HepG2 (cell line): ENCODE results near the gene RAB39B. TPM values are rescaled to one million over a fixed set of nuclear protein-coding genes. Genes with fewer than 3 reads are reported as not detected.

Experiments
- ADNP ChIP-seq: sonication (generic); formaldehyde crosslinking; IDR thresholded peaks from 2 replicates; pipeline ENCODE4 v1.4.0; 2020; ENCODE audit warnings: missing genetic modification reagents
- FOXP1 ChIP-seq, 2 experiments: fragments of 450-650 bp in 1 of 2; IDR thresholded peaks; 2 replicates each; pipeline ENCODE4 v1.6.1; 2017 to 2018; ENCODE audit warnings: antibody characterized with exemption in 1 of 2
- GFI1 ChIP-seq: sonication (generic); formaldehyde crosslinking; IDR thresholded peaks from 2 replicates; pipeline ENCODE4 v1.5.0; 2020; ENCODE audit warnings: missing genetic modification reagents, mild to moderate bottlenecking, borderline replicate concordance
- KDM4B ChIP-seq: sonication (generic); formaldehyde crosslinking; IDR thresholded peaks from 2 replicates; pipeline ENCODE4 v1.4.0; 2020; ENCODE audit warnings: missing genetic modification reagents
- KMT2A ChIP-seq: sonication (generic); formaldehyde crosslinking; IDR thresholded peaks from 2 replicates; pipeline ENCODE4 v1.4.0; 2020; ENCODE audit warnings: missing genetic modification reagents
- KMT2B ChIP-seq: IDR thresholded peaks from 2 replicates; pipeline ENCODE4 v1.6.1; 2016; ENCODE audit warnings: missing genetic modification reagents, missing compliant biosample characterization
- MED1 ChIP-seq: sonication (generic); formaldehyde crosslinking; IDR thresholded peaks from 2 replicates; pipeline ENCODE4 v1.4.0; 2020; ENCODE audit warnings: missing genetic modification reagents
- RERE ChIP-seq: IDR thresholded peaks from 2 replicates; pipeline ENCODE4 v1.6.1; 2016; ENCODE audit warnings: low read depth, missing genetic modification reagents, missing compliant biosample characterization
- SRSF9 ChIP-seq: fragments of 200-400 bp; formaldehyde crosslinking; IDR thresholded peaks from 2 replicates; pipeline ENCODE4 v1.6.1; 2018; ENCODE audit warnings: borderline replicate concordance, mild to moderate bottlenecking, low read depth, low read length; ENCODE audit not compliant: insufficient read depth, poor library complexity, severe bottlenecking
- TAF15 ChIP-seq: fragments of 200-400 bp; formaldehyde crosslinking; IDR thresholded peaks from one replicate; pipeline ENCODE4 v1.6.1; 2018; ENCODE audit warnings: mild to moderate bottlenecking, low read depth, low read length; ENCODE audit not compliant: poor library complexity, severe bottlenecking
- THAP7 ChIP-seq: sonication (generic); formaldehyde crosslinking; IDR thresholded peaks from 2 replicates; pipeline ENCODE4 v1.8.1; 2023; ENCODE audit warnings: mild to moderate bottlenecking, missing genetic modification reagents
- ZFYVE20 ChIP-seq: sonication (generic); formaldehyde crosslinking; IDR thresholded peaks from 2 replicates; pipeline ENCODE4 v1.8.0; 2023; ENCODE audit warnings: low read depth, mild to moderate bottlenecking, moderate library complexity, missing genetic modification reagents, borderline replicate concordance
- ZNF234 ChIP-seq: sonication (generic); formaldehyde crosslinking; conservative IDR thresholded peaks from 2 replicates; pipeline ENCODE4 v1.5.1; 2020; ENCODE audit warnings: mild to moderate bottlenecking, missing genetic modification reagents
- ZNF414 ChIP-seq: sonication (generic); formaldehyde crosslinking; IDR thresholded peaks from 2 replicates; pipeline ENCODE4 v1.5.0; 2020; ENCODE audit warnings: missing genetic modification reagents
- ZNF792 ChIP-seq: IDR thresholded peaks from 2 replicates; pipeline ENCODE4 v1.6.1; 2016
- polyA plus RNA-seq, 8 experiments: library from polyadenylated mRNA; depleted of rRNA in 3 of 8; stranded (reverse) in 7 of 8; unstranded in 1 of 8; fragments of >200 nt; fragmentation: Illumina TruSeq in 4 of 8; extraction: Trizol in 4 of 8; gene quantifications; 2 replicates each; pipeline versions ENCODE4 v1.2.1 to v1.2.3, GENCODE V29; 2011 to 2016; ENCODE audit warnings: low read depth in 4 of 8, missing spikeins in 1 of 8, mixed read lengths in 1 of 8; ENCODE audit not compliant: insufficient read depth in 1 of 8
- total RNA-seq, 5 experiments: library from RNA; depleted of rRNA; stranded (reverse); fragments of >200 nt; fragmentation: Illumina TruSeq; extraction: Trizol; gene quantifications; 2 replicates each; pipeline ENCODE4 v1.2.3, GENCODE V29; 2016; ENCODE audit warnings: low read depth in 1 of 5
- TF ChIP-seq, protein P1 (sequence below): sonication (generic); formaldehyde crosslinking; conservative IDR thresholded peaks from 2 replicates; pipeline ENCODE4 v1.4.0; 2020; ENCODE audit warnings: mild to moderate bottlenecking, missing genetic modification reagents, moderate library complexity
- TF ChIP-seq, protein P2 (sequence below): sonication (generic); formaldehyde crosslinking; IDR thresholded peaks from 2 replicates; pipeline ENCODE4 v1.4.0; 2020; ENCODE audit warnings: missing genetic modification reagents, borderline replicate concordance

Gene RAB39B
- total and polyA plus RNA-seq, 2 of the 13 experiments (the other 11 are each of a cell fraction or from before 2014, with no cell fraction given) = 0.05 to 0.07 TPM

DNA sequence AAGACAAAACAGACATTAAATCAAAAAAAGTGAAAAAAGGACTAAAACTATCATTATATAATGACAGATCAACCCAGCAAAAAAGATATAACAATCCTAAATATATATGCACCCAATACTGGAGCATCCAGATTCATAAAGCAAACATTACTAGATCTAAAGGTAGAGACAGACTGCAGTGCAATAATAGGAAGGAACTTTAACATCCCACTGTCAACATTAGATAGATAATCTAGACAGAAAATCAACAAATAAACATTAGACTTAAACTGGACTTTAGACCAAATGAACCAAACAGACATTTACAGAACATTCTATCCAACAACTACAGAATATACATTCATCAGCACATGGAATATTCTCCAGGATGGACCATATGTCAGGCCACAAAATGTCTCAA lies 29.5 kb upstream of the RAB39B start (continued):
- TF ChIP-seq, protein P1, sequence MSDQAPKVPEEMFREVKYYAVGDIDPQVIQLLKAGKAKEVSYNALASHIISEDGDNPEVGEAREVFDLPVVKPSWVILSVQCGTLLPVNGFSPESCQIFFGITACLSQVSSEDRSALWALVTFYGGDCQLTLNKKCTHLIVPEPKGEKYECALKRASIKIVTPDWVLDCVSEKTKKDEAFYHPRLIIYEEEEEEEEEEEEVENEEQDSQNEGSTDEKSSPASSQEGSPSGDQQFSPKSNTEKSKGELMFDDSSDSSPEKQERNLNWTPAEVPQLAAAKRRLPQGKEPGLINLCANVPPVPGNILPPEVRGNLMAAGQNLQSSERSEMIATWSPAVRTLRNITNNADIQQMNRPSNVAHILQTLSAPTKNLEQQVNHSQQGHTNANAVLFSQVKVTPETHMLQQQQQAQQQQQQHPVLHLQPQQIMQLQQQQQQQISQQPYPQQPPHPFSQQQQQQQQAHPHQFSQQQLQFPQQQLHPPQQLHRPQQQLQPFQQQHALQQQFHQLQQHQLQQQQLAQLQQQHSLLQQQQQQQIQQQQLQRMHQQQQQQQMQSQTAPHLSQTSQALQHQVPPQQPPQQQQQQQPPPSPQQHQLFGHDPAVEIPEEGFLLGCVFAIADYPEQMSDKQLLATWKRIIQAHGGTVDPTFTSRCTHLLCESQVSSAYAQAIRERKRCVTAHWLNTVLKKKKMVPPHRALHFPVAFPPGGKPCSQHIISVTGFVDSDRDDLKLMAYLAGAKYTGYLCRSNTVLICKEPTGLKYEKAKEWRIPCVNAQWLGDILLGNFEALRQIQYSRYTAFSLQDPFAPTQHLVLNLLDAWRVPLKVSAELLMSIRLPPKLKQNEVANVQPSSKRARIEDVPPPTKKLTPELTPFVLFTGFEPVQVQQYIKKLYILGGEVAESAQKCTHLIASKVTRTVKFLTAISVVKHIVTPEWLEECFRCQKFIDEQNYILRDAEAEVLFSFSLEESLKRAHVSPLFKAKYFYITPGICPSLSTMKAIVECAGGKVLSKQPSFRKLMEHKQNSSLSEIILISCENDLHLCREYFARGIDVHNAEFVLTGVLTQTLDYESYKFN (CRISPR knock-in tag) = peak; percentile 43
- TF ChIP-seq ZNF234 (CRISPR knock-in tag) (no peak), ZNF414 (CRISPR knock-in tag) (no peak), SRSF9 (no peak), ZNF792 (CRISPR knock-in tag) (no peak), ADNP (CRISPR knock-in tag) (no peak), FOXP1 (IDR thresholded peaks at IDR 0.05) (peak; percentile 25; the same call in 1 of the 2 replicates), FOXP1 (CRISPR knock-in tag; IDR thresholded peaks at IDR 0.05) (peak; percentile 58; the same call in 1 of the 2 replicates), TAF15 (no peak), MED1 (CRISPR knock-in tag) (no peak), KMT2B (CRISPR knock-in tag) (no peak), RERE (no peak), KDM4B (CRISPR knock-in tag) (no peak), KMT2A (CRISPR knock-in tag) (no peak), ZFYVE20 (CRISPR knock-in tag) (no peak), GFI1 (peak; percentile 73; the same call in 1 of the 2 replicates), THAP7 (CRISPR knock-in tag) (no peak)
- TF ChIP-seq, protein P2, sequence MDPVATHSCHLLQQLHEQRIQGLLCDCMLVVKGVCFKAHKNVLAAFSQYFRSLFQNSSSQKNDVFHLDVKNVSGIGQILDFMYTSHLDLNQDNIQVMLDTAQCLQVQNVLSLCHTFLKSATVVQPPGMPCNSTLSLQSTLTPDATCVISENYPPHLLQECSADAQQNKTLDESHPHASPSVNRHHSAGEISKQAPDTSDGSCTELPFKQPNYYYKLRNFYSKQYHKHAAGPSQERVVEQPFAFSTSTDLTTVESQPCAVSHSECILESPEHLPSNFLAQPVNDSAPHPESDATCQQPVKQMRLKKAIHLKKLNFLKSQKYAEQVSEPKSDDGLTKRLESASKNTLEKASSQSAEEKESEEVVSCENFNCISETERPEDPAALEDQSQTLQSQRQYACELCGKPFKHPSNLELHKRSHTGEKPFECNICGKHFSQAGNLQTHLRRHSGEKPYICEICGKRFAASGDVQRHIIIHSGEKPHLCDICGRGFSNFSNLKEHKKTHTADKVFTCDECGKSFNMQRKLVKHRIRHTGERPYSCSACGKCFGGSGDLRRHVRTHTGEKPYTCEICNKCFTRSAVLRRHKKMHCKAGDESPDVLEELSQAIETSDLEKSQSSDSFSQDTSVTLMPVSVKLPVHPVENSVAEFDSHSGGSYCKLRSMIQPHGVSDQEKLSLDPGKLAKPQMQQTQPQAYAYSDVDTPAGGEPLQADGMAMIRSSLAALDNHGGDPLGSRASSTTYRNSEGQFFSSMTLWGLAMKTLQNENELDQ = no peak
